Stimulated activated CD8-positive, alpha-beta memory T cell treated with anti-CD3 and anti-CD28 coated beads, Interleukin-15, amount 100 ng/mL, for 4 hours (primary cell): ENCODE measurements around the gene TTC9B.

ENCODE experiments used
- DNase-seq, 2 donors: peaks; one replicate each; pipeline ENCODE4 v3.0.0-alpha.2; 2020; ENCODE audit warnings: low read depth in 2 of 2

TTC9B gene

GRCh38 chr19:40247735-40248262 lies 29.6 kb upstream of the TTC9B start:
- no peak for DNase-seq

- DNase-seq = no peak
Measured at GRCh38 chr19:40247178-40247577, 29.0 kb upstream of the TTC9B start.

GRCh38 chr19:40246292-40247073 lies 28.3 kb upstream of the TTC9B start:
- no peak for DNase-seq

- no peak for DNase-seq
Measured at GRCh38 chr19:40245506-40246128, 27.4 kb upstream of the TTC9B start.

- no peak for DNase-seq
Measured at GRCh38 chr19:40244579-40245317, 26.6 kb upstream of the TTC9B start.

GRCh38 chr19:40243181-40243580 lies 25.0 kb upstream of the TTC9B start:
- DNase-seq = no peak

- no peak for DNase-seq
Measured at GRCh38 chr19:40242480-40242879, 24.3 kb upstream of the TTC9B start.

- no peak for DNase-seq
Measured at GRCh38 chr19:40241809-40242384, 23.7 kb upstream of the TTC9B start.

- no peak for DNase-seq
Measured at GRCh38 chr19:40241125-40241808, 23.1 kb upstream of the TTC9B start.

GRCh38 chr19:40240332-40240731 lies 22.1 kb upstream of the TTC9B start:
- no peak for DNase-seq

GRCh38 chr19:40239415-40240226 lies 21.4 kb upstream of the TTC9B start:
- no peak for DNase-seq

GRCh38 chr19:40238775-40239174 lies 20.6 kb upstream of the TTC9B start:
- no peak for DNase-seq

GRCh38 chr19:40237791-40238190 lies 19.6 kb upstream of the TTC9B start:
- no peak for DNase-seq

- DNase-seq = no peak
Measured at GRCh38 chr19:40236366-40236765, 18.2 kb upstream of the TTC9B start.

- DNase-seq = no peak
Measured at GRCh38 chr19:40236026-40236355, 17.8 kb upstream of the TTC9B start.

- DNase-seq = no peak
Measured at GRCh38 chr19:40235238-40236025, 17.2 kb upstream of the TTC9B start.

GRCh38 chr19:40234429-40235237 lies 16.4 kb upstream of the TTC9B start:
- no peak for DNase-seq

- no peak for DNase-seq
Measured at GRCh38 chr19:40233811-40234389, 15.7 kb upstream of the TTC9B start.
